Measurements from ENCODE around the gene ZBTB7C. TPM values are rescaled to one million over a fixed set of nuclear protein-coding genes. Genes with fewer than 3 reads are reported as not detected.

The ZBTB7C gene
- total RNA-seq, 1 donor from 2014 or later = 0.15 TPM

- Histone ChIP-seq H3K9ac (no peak overlapping the region), H3K79me2 (ENCODE audit: low read depth) (no peaks in the 10 kb centered on the region), H3K4me2 (no peak overlapping the region), H3K4me3 (no peak overlapping the region), H3K27ac (no peak overlapping the region), H3K36me3 (no peaks in the 10 kb centered on the region), H3K27me3 (no peaks in the 10 kb centered on the region), H3K4me1 (peaks cover 6% of the 10 kb centered on the region), H2AFZ (replicated peaks) (no peak overlapping the region), H4K20me1 (ENCODE audit: low read depth) (no peaks in the 10 kb centered on the region), H3F3A (ENCODE audit: low read depth) (no peaks in the 10 kb centered on the region), H3K9me3 (ENCODE audit: low read depth) (no peaks in the 10 kb centered on the region)
- DNase-seq (ENCODE audit: low spot score) = no peak
- TF ChIP-seq EZH2 (IDR thresholded peaks at IDR 0.05) (no peak), CTCF (IDR thresholded peaks at IDR 0.05) (no peak), EZH2phosphoT487 (IDR thresholded peaks at IDR 0.05) (no peak)
- no peak overlapping the region for H3K27ac Mint-ChIP-seq
- peaks cover 6% of the 10 kb centered on the region for H3K27me3 Mint-ChIP-seq (ENCODE audit: insufficient read depth, low read depth)
- H3K4me1 Mint-ChIP-seq = peaks cover 5% of the 10 kb centered on the region
- H3K4me3 Mint-ChIP-seq = no peak overlapping the region
- no peaks in the 10 kb centered on the region for H3K9me3 Mint-ChIP-seq
- no peaks in the 10 kb centered on the region for H3K36me3 Mint-ChIP-seq
Measured at GRCh38 chr18:48032876-48033789, 376.1 kb downstream of the ZBTB7C start.

GRCh38 chr18:48031641-48032040, 377.5 kb downstream of the ZBTB7C start:
- H3K27me3 ChIP-seq = no peaks in the 10 kb centered on the region
- H3K27ac ChIP-seq = no peak overlapping the region
- no peak overlapping the region for H3K4me3 ChIP-seq
- H3K79me2 ChIP-seq (ENCODE audit: low read depth) = no peaks in the 10 kb centered on the region
- H4K20me1 ChIP-seq (ENCODE audit: low read depth) = no peaks in the 10 kb centered on the region
- Mint-ChIP-seq H3K27ac (no peak overlapping the region), H3K27me3 (ENCODE audit: insufficient read depth, low read depth) (peaks cover 2% of the 10 kb centered on the region), H3K9me3 (no peaks in the 10 kb centered on the region), H3K36me3 (no peaks in the 10 kb centered on the region), H3K4me3 (no peak overlapping the region), H3K4me1 (peaks cover 17% of the 10 kb centered on the region)
- H2AFZ ChIP-seq (replicated peaks) = peak overlapping the region; percentile 78
- H3K4me1 ChIP-seq = peaks cover 15% of the 10 kb centered on the region
- DNase-seq (ENCODE audit: low spot score) = no peak
- no peaks in the 10 kb centered on the region for H3F3A ChIP-seq (ENCODE audit: low read depth)
- TF ChIP-seq CTCF (IDR thresholded peaks at IDR 0.05) = no peak
- TF ChIP-seq EZH2 (IDR thresholded peaks at IDR 0.05) = no peak
- no peak for TF ChIP-seq EZH2phosphoT487 (IDR thresholded peaks at IDR 0.05)
- H3K36me3 ChIP-seq = no peaks in the 10 kb centered on the region
- H3K9me3 ChIP-seq (ENCODE audit: low read depth) = no peaks in the 10 kb centered on the region
- H3K9ac ChIP-seq = no peak overlapping the region
- H3K4me2 ChIP-seq = no peak overlapping the region

GRCh38 chr18:48030616-48031480, 378.3 kb downstream of the ZBTB7C start:
- no peaks in the 10 kb centered on the region for H3K9me3 ChIP-seq (ENCODE audit: low read depth)
- H3K79me2 ChIP-seq (ENCODE audit: low read depth) = no peaks in the 10 kb centered on the region
- Mint-ChIP-seq H3K27ac (no peak overlapping the region), H3K4me3 (no peak overlapping the region), H3K9me3 (no peaks in the 10 kb centered on the region), H3K27me3 (ENCODE audit: insufficient read depth, low read depth) (peaks cover 2% of the 10 kb centered on the region), H3K4me1 (peaks cover 18% of the 10 kb centered on the region), H3K36me3 (no peaks in the 10 kb centered on the region)
- H3K27me3 ChIP-seq = no peaks in the 10 kb centered on the region
- no peak overlapping the region for H3K27ac ChIP-seq
- H3K36me3 ChIP-seq = no peaks in the 10 kb centered on the region
- H3F3A ChIP-seq (ENCODE audit: low read depth) = no peaks in the 10 kb centered on the region
- H3K4me1 ChIP-seq = peaks cover 15% of the 10 kb centered on the region
- no peak overlapping the region for H3K4me2 ChIP-seq
- TF ChIP-seq CTCF (IDR thresholded peaks at IDR 0.05) (peak; percentile 84), EZH2phosphoT487 (IDR thresholded peaks at IDR 0.05) (no peak)
- H3K4me3 ChIP-seq = no peak overlapping the region
- H2AFZ ChIP-seq (replicated peaks) = peak overlapping the region; percentile 78
- no peak overlapping the region for H3K9ac ChIP-seq
- no peaks in the 10 kb centered on the region for H4K20me1 ChIP-seq (ENCODE audit: low read depth)
- peak; percentile 82 for DNase-seq (ENCODE audit: low spot score)
